ENCODE measurements around the gene KRT79. TPM values are rescaled to one million over a fixed set of nuclear protein-coding genes. Genes with fewer than 3 reads are reported as not detected.

KRT79 gene
- total RNA-seq, 1 donor from 2014 or later = 0.10 TPM

DNA sequence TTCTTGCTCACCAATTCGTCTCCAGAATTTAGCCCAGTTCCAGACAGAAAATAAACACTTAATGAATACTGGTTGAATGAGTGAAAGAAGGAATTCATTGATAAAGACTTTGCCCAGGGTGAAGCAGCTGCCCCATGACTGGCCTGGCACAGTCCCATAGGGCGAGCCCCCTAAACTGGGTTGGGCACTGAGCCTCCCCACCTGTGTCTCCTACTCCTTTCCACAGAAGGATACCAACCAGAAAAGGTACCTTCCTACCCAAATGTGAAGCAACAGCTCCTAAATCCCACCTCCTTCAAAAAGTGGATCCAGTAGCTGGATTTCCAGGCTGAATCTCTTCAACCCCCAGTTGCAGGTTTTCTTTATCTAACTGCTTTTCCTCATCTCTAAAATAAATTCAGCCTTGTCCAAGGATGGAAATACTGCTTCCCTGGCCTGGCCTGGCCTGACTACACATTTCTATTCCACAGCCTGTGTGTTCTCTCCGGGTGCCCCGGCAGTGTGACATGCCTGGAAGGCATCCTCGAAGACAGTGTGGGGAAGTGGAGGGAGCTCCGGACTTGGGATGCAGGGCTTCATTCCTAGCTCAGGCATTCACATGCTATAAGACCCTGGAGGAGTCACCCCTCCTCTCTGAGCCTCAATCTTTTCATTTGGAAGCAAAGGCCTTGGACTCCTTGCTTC lies 45.8 kb downstream of the KRT79 start:
- no peak overlapping the region for H3K4me3 Mint-ChIP-seq (ENCODE audit: unreplicated experiment)
- H3K9me3 Mint-ChIP-seq (ENCODE audit: low read depth) = peaks cover 2% of the 10 kb centered on the region
- H3K27me3 Mint-ChIP-seq (ENCODE audit: low read depth) = peaks cover 51% of the 10 kb centered on the region
- DNase-seq (ENCODE audit: low spot score) = no peak
- TF ChIP-seq, protein P1, sequence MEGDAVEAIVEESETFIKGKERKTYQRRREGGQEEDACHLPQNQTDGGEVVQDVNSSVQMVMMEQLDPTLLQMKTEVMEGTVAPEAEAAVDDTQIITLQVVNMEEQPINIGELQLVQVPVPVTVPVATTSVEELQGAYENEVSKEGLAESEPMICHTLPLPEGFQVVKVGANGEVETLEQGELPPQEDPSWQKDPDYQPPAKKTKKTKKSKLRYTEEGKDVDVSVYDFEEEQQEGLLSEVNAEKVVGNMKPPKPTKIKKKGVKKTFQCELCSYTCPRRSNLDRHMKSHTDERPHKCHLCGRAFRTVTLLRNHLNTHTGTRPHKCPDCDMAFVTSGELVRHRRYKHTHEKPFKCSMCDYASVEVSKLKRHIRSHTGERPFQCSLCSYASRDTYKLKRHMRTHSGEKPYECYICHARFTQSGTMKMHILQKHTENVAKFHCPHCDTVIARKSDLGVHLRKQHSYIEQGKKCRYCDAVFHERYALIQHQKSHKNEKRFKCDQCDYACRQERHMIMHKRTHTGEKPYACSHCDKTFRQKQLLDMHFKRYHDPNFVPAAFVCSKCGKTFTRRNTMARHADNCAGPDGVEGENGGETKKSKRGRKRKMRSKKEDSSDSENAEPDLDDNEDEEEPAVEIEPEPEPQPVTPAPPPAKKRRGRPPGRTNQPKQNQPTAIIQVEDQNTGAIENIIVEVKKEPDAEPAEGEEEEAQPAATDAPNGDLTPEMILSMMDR (IDR thresholded peaks at IDR 0.05) = no peak
- no peaks in the 10 kb centered on the region for H3K36me3 Mint-ChIP-seq (ENCODE audit: low read depth)
- H3K27ac Mint-ChIP-seq (ENCODE audit: unreplicated experiment) = no peak overlapping the region
- H3K4me1 Mint-ChIP-seq (ENCODE audit: low read depth) = no peaks in the 10 kb centered on the region

DNA sequence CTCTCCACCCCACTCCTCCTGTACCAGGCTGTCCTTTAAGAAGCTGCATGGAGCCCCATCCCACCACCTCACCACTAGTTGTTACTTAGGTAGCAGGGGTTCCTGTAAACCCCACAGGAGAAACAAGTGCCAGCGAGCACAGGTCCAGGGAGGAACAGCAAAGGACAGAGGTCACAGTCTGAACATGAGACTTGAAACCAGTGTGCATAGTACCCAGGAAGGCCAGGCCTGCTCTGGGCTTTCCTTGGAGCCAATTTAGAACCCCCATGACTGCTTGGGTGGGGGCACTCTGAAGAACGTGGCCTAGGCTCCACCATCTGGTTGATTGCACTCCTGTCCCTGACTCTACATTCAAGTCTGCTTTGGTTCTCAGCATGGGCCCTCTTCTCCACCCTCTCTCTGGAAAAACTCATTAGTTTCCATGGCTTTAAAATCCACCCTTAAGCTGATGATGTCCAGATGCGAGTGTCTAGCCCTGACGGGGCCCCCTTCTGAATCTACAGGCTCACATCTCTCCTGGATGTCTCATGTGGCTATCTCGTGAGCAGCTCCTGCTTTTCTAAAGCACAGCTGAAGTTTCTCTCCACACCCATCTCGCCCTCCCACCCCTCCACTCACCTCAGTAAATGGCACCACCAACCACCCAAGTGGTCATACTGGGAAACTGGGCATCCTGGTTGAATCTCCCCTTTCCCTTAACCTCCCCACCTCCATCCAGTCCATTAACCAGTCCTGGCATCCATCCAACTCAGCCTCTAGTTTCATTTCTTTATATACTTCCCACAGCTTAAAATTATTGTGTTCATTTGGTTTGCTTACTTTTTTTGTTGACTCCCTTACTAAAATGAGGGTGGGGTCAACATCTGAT lies 46.6 kb downstream of the KRT79 start:
- Mint-ChIP-seq H3K4me3 (ENCODE audit: unreplicated experiment) (no peak overlapping the region), H3K9me3 (ENCODE audit: low read depth) (peaks cover 2% of the 10 kb centered on the region), H3K4me1 (ENCODE audit: low read depth) (no peaks in the 10 kb centered on the region), H3K36me3 (ENCODE audit: low read depth) (no peaks in the 10 kb centered on the region), H3K27ac (ENCODE audit: unreplicated experiment) (no peak overlapping the region), H3K27me3 (ENCODE audit: low read depth) (peaks cover 50% of the 10 kb centered on the region)
- no peak for DNase-seq (ENCODE audit: low spot score)
- TF ChIP-seq, protein P1 (IDR thresholded peaks at IDR 0.05) = no peak

DNA sequence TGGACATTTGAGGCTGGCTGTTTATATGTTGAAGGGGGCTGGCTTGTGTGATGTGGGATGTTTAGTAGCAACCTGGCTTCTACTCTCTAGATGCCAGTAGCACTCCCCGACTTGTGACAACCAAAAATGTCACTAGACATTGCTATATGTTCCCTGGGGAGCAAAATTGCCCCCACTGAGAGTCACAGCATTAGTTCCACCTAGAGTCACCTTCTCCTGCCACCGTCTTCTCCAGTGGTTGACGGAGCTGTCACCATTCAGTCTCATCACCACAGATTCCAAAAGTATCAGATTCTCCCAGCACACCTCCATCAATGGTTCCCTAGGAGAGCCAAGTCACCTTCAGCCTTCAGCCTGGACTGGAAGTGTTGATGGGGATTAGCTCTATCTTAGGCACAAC lies 49.2 kb downstream of the KRT79 start:
- Mint-ChIP-seq H3K27ac (ENCODE audit: unreplicated experiment) (no peak overlapping the region), H3K4me1 (ENCODE audit: low read depth) (no peaks in the 10 kb centered on the region), H3K4me3 (ENCODE audit: unreplicated experiment) (no peak overlapping the region), H3K9me3 (ENCODE audit: low read depth) (peaks cover 2% of the 10 kb centered on the region), H3K27me3 (ENCODE audit: low read depth) (peaks cover 66% of the 10 kb centered on the region), H3K36me3 (ENCODE audit: low read depth) (no peaks in the 10 kb centered on the region)
- DNase-seq (ENCODE audit: low spot score) = no peak
- TF ChIP-seq, protein P1 (IDR thresholded peaks at IDR 0.05) = no peak

DNA sequence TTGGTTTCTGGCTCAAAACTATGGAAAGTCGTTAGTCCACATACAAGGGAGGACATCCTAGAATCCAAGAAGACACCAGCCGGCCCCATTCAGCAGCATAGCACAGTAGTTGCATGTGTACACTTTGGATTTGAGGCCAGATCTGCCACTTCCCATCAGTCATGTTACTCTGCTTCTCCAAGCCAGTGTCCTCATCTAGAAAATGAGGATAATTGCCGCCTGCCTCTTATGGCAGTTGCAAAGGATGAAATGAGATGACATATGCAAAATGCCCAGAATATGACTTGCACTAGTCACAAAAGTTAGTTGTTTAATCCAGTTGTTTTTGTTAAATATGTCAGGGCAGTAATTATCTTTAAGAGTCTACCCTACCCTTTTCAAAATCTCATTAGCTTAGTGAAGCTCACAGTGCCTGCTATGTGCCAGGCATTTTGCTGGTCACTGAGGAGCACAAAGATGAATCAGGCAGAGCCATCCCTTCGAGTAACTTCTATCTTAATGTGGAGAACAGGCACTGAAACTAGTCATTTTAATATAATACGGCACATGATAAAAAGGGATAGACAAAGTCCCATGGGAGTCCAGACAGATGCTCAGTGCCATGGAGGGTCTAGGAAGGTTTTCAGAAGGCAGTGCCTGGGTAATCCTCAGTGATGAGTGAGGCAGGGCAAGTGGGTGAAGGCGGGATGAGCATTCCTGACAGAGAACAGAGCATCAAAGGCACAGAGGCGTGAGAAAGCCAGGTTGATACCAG lies 50.4 kb downstream of the KRT79 start:
- Mint-ChIP-seq H3K36me3 (ENCODE audit: low read depth) (no peaks in the 10 kb centered on the region), H3K4me1 (ENCODE audit: low read depth) (no peaks in the 10 kb centered on the region), H3K9me3 (ENCODE audit: low read depth) (peaks cover 2% of the 10 kb centered on the region), H3K4me3 (ENCODE audit: unreplicated experiment) (no peak overlapping the region), H3K27ac (ENCODE audit: unreplicated experiment) (no peak overlapping the region), H3K27me3 (ENCODE audit: low read depth) (peaks cover 67% of the 10 kb centered on the region)
- TF ChIP-seq, protein P1 (IDR thresholded peaks at IDR 0.05) = no peak
- DNase-seq (ENCODE audit: low spot score) = no peak

DNA sequence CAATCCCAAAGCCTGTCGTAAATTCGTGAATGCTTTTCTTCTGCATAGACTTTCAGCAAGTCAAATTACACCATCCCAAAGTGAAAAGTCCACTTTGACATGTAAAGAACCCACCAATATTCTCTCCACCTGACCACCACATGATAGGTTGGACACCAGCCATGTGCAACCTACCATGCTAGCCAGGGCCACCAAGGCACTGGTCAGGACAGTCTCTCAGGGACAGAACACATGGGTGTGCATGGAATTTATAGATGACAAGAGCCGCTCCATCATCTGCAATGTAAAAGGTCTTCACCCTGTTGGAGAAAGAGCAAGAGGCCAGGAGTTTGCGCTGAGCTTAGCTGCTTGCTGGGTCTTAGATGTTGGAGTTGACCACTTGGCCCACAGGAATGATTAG lies 51.6 kb downstream of the KRT79 start:
- H3K36me3 Mint-ChIP-seq (ENCODE audit: low read depth) = no peaks in the 10 kb centered on the region
- H3K4me3 Mint-ChIP-seq (ENCODE audit: unreplicated experiment) = no peak overlapping the region
- H3K27me3 Mint-ChIP-seq (ENCODE audit: low read depth) = peaks cover 68% of the 10 kb centered on the region
- H3K27ac Mint-ChIP-seq (ENCODE audit: unreplicated experiment) = no peak overlapping the region
- H3K9me3 Mint-ChIP-seq (ENCODE audit: low read depth) = peaks cover 2% of the 10 kb centered on the region
- H3K4me1 Mint-ChIP-seq (ENCODE audit: low read depth) = no peaks in the 10 kb centered on the region
- no peak for DNase-seq (ENCODE audit: low spot score)
- TF ChIP-seq, protein P1 (IDR thresholded peaks at IDR 0.05) = no peak

Data from chondrocyte (in vitro differentiated cells).